Testis (tissue), 3 donors: ENCODE results near the gene WFIKKN1. TPM values are rescaled to one million over a fixed set of nuclear protein-coding genes. Genes with fewer than 3 reads are reported as not detected.

ENCODE experiments used
- DNase-seq: peaks from one replicate; pipeline ENCODE4 v3.0.0-alpha.2; 2019
- H3K27ac ChIP-seq, 2 donors: fragments of 200-600 bp; sonication (generic); one replicate each; pipeline ENCODE4 v1.5.1; 2019
- H3K27me3 ChIP-seq: fragments of 200-600 bp; sonication (generic); one replicate; pipeline ENCODE4 v1.5.1; 2019
- H3K36me3 ChIP-seq: fragments of 200-600 bp; sonication (generic); one replicate; pipeline ENCODE4 v1.5.1; 2017; ENCODE audit warnings: low read depth; ENCODE audit errors: missing control alignments
- H3K4me1 ChIP-seq: fragments of 200-600 bp; sonication (generic); one replicate; pipeline ENCODE4 v1.5.1; 2019
- H3K4me3 ChIP-seq, 2 donors: fragments of 200-600 bp; sonication (generic); one replicate each; pipeline ENCODE4 v1.5.1; 2017 to 2019
- H3K9me3 ChIP-seq: fragments of 200-600 bp; sonication (generic); one replicate; pipeline ENCODE4 v1.5.1; 2017
- CTCF ChIP-seq, 3 experiments: fragments of 450-650 bp in 2 of 3; fragments of 200-600 bp in 1 of 3; sonication (generic) in 1 of 3; IDR thresholded peaks; one replicate each; pipeline ENCODE4 v1.5.1; 2016 to 2019; ENCODE audit warnings: antibody characterized with exemption in 3 of 3, mild to moderate bottlenecking in 2 of 3, moderate library complexity in 1 of 3
- POLR2A ChIP-seq: fragments of 450-650 bp; IDR thresholded peaks from one replicate; pipeline ENCODE4 v1.6.1; 2017; ENCODE audit warnings: antibody characterized with exemption, mild to moderate bottlenecking, moderate library complexity
- WGBS, 2 donors: methylation state at CpG; one replicate each; pipeline ENCODE4 v1.1.5; 2018; 5-methylcytosine and 5-hydroxymethylcytosine counted together
- intact Hi-C: fragments of 100-400 bp; cut with DNase I; formaldehyde crosslinking; loops from one replicate; pipeline ENCODE4 v1.15.1; 2023; ENCODE audit warnings: low total_unique reads
- polyA plus RNA-seq: library from polyadenylated mRNA; stranded (reverse); fragments of 350-450 nt; fragmentation: Illumina TruSeq; extraction: RNeasy Lipid Tissue Mini Kit (QIAGEN cat#74804); gene quantifications from one replicate; pipeline ENCODE4 v1.2.3, GENCODE V29; 2014; ENCODE audit warnings: low read depth, low replicate concordance; ENCODE audit not compliant: insufficient read depth
- total RNA-seq, 2 donors: library from RNA; depleted of rRNA; stranded (reverse); fragments of >200 nt; gene quantifications; one replicate each; pipeline ENCODE4 v1.2.3, GENCODE V29; 2016

WFIKKN1 gene
- total and polyA plus RNA-seq, 3 donors from 2014 or later: 1.1 to 10.5 (median 3.5) TPM

- no peaks in the 10 kb centered on the region for H3K36me3 ChIP-seq
- no peak for DNase-seq
- no peak overlapping the region for H3K4me3 ChIP-seq
- intact Hi-C loops: no loop called here
- H3K27me3 ChIP-seq: no peaks in the 10 kb centered on the region
- H3K9me3 ChIP-seq: no peaks in the 10 kb centered on the region
- H3K27ac ChIP-seq: no peak overlapping the region
- 77 to 86% methylated on average over 17 to 22 of the region's 25 CpGs for WGBS, 2 donors
- H3K4me1 ChIP-seq: peaks cover 28% of the 10 kb centered on the region
- no peak for TF ChIP-seq CTCF (IDR thresholded peaks at IDR 0.05)
Measured at GRCh38 chr16:647173-647902, 16.6 kb downstream of the WFIKKN1 start.

GRCh38 chr16:648071-648780, 17.4 kb downstream of the WFIKKN1 start:
- WGBS, 2 donors: 41 to 52% methylated on average over 5 to 23 of the region's 24 CpGs
- Histone ChIP-seq H3K4me3 (peak overlapping the region; percentile 71 to 73), H3K36me3 (no peaks in the 10 kb centered on the region), H3K4me1 (peaks cover 19% of the 10 kb centered on the region), H3K9me3 (no peaks in the 10 kb centered on the region), H3K27me3 (no peaks in the 10 kb centered on the region), H3K27ac (peak overlapping the region; percentile 53 to 89)
- TF ChIP-seq POLR2A (no peak), CTCF (IDR thresholded peaks at IDR 0.05) (peak in 1 of 3 experiments; percentile 25)
- peak; percentile 46 for DNase-seq
- intact Hi-C loops: no loop called here

DNA sequence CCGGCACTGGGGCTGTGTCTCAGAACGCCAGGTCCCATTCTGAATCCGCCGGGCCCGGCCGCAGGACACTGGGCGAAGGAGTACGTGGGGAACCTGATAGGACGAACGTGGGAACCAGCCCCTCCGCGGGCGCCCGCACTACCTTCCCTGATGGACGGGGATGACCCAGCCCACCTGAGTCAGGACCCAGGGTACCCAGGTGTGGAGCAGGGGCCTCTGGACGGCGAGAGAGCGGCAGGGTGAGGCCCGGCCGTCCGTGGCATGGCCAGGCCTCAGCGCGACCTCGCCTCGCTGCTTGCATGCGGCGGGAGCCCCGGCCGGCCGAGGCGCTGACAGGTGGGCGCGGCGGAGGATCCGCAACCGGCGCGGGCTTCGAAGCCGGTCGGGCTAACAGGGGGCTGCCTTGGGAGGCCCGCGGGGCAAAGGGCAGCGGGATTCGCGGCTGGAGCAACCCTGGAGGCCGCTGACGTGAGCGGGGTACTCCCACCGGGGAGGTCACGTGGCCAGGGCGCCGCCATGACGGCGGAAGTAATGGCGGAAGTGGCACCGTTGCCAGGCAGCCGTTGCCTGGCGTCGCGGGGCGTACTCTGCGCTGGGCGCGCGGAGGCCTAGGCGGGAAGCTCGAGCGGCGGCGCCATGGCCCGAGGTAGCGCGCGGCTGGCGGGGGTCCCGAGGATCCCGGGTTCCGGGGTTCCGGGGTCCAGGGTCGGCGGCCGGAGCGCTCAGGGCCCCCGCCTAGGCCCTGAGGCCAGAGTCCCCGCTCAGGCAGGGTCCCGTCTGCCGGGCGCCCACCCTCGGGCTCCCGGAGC, 18.2 kb downstream of the WFIKKN1 start, which contains the start of gene WDR90:
Gene WDR90, plus strand, starts transcription at position 585 of the 809 bp plus-strand sequence. Its CDS starts 52 bp downstream, at position 637.
- DNase-seq: peak; percentile 95
- no peaks in the 10 kb centered on the region for H3K9me3 ChIP-seq
- H3K4me1 ChIP-seq: peaks cover 19% of the 10 kb centered on the region
- H3K4me3 ChIP-seq: peak within 1 kb of the TSS; percentile 71 to 73
- TF ChIP-seq CTCF (IDR thresholded peaks at IDR 0.05) (no peak), POLR2A (no peak)
- H3K27me3 ChIP-seq: no peaks in the 10 kb centered on the region
- no peaks in the 10 kb centered on the region for H3K36me3 ChIP-seq
- intact Hi-C loops: no loop called here
- peak within 1 kb of the TSS; percentile 53 to 89 for H3K27ac ChIP-seq
- WGBS, 2 donors: 2% methylated on average over 86 of the region's 91 CpGs; no CpG with 5 or more reads in 1 of the 2 donors

GRCh38 chr16:649631-650030, 18.8 kb downstream of the WFIKKN1 start:
- H3K27me3 ChIP-seq: no peaks in the 10 kb centered on the region
- intact Hi-C loops: no loop called here
- H3K4me1 ChIP-seq: peaks cover 19% of the 10 kb centered on the region
- no peak for DNase-seq
- no peaks in the 10 kb centered on the region for H3K9me3 ChIP-seq
- H3K4me3 ChIP-seq: peak overlapping the region; percentile 71 to 73
- TF ChIP-seq CTCF (IDR thresholded peaks at IDR 0.05): no peak
- TF ChIP-seq POLR2A: no peak
- H3K27ac ChIP-seq: peak overlapping the region in 1 of 2 donors; percentile 89
- no peaks in the 10 kb centered on the region for H3K36me3 ChIP-seq
- WGBS, 2 donors: 0 to 3% methylated on average over 17 to 44 of the region's 44 CpGs
